AG10803 (cell line): ENCODE results near the gene OR14A16.

Experiments used
- DNase-seq: peaks from one replicate; pipeline ENCODE4 v3.0.0; 2010; ENCODE audit warnings: low read depth
- H3K4me3 ChIP-seq: 2 replicates; pipeline ENCODE4 v1.5.1; 2011; ENCODE audit warnings: mild to moderate bottlenecking, low read length, control low read depth
- TF ChIP-seq, protein P1 (sequence below): conservative IDR thresholded peaks from 2 replicates; pipeline ENCODE4 v1.5.1; 2011; ENCODE audit warnings: mild to moderate bottlenecking, low read length, control low read depth, inconsistent platforms

Gene OR14A16

DNA sequence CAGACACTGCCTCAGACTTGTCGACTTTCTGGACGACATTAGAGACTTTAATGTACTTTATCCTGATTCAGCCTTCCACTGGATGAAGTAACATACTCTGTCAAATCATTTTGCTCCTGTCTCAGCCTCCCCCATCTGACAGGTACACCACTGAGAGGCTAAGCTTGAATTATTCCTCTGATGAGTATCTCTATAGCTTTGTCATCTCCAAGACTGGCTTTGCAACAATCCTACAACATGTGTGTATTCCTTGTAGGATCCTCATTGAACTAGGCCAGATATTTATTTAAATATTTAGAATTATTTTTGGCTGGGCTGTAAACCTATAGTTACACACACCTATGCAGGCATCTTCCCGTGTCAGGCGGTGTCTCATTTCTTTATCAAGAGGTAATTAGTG is 32.0 kb upstream of the OR14A16 start:
- DNase-seq: no peak
- H3K4me3 ChIP-seq: no peak overlapping the region
- TF ChIP-seq, protein P1, sequence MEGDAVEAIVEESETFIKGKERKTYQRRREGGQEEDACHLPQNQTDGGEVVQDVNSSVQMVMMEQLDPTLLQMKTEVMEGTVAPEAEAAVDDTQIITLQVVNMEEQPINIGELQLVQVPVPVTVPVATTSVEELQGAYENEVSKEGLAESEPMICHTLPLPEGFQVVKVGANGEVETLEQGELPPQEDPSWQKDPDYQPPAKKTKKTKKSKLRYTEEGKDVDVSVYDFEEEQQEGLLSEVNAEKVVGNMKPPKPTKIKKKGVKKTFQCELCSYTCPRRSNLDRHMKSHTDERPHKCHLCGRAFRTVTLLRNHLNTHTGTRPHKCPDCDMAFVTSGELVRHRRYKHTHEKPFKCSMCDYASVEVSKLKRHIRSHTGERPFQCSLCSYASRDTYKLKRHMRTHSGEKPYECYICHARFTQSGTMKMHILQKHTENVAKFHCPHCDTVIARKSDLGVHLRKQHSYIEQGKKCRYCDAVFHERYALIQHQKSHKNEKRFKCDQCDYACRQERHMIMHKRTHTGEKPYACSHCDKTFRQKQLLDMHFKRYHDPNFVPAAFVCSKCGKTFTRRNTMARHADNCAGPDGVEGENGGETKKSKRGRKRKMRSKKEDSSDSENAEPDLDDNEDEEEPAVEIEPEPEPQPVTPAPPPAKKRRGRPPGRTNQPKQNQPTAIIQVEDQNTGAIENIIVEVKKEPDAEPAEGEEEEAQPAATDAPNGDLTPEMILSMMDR: no peak

DNA sequence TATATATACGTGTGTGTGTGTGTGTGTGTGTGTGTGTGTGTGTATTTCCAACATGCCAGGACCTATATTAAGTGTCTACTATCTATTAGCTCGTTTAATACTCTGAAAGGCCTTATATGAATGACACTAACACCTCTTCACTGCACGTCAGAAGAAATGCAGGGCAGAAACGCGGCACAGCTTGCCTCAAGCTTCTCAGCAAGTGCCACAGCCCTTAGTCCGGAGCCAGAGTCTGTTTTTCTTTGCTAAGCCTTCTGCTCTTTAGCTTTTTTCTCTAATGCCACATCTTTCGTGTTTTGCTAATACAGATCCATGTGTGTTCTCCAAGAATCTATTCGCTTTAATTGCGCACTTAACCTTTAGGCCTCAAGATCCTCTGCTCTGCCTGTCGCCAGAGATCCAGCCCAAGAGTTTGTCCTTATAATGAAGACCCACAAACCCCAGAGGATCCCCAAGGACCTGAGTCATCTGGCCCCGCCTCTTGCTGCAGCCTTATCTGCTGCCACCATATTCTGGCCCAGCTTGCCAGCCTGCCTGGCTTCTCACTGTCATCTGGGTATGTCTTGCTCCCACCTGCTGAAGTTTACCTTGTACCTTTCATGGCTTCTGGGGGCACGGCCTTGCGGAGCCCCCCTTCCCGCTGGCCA is 31.1 kb upstream of the OR14A16 start:
- H3K4me3 ChIP-seq: no peak overlapping the region
- DNase-seq: no peak
- TF ChIP-seq, protein P1: no peak

DNA sequence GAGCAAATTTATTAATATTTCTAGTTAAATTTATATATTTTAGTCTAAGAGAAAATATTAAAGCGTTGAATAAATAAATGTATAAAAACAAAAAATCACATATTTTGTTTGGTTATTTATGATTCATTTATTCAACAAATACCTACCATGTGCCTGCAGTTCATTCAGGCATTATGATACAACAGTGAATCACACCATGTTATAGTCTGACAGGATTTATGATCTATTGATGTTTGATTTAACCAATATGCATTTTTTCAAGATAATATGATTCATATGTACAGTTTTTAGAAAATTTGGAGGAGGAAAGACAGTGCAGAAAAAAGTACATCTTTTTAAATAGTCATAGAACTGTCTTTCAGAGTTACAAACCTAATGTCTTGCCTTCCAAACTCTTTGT is 25.7 kb upstream of the OR14A16 start:
- H3K4me3 ChIP-seq: no peak overlapping the region
- TF ChIP-seq, protein P1: no peak
- DNase-seq: no peak

DNA sequence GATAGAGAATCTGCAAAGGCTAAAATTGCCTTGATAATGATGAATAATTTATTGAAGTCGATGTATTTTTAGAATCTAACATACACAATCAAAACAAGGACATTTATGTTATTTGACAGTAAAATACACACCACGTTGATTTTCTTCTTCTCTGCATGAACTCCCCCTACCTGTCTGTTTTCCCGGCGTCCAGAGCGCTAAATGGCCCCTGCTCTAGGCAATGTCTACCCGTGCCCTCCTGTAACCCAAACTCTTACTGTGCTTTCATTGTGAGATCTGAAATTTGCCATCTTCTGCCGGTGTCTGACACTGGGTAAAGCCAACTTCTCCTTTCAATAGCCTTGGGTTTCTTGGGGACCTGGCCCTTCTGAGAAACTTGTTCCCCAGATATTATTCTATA is 24.4 kb upstream of the OR14A16 start:
- TF ChIP-seq, protein P1: no peak
- no peak for DNase-seq
- H3K4me3 ChIP-seq: no peak overlapping the region

DNA sequence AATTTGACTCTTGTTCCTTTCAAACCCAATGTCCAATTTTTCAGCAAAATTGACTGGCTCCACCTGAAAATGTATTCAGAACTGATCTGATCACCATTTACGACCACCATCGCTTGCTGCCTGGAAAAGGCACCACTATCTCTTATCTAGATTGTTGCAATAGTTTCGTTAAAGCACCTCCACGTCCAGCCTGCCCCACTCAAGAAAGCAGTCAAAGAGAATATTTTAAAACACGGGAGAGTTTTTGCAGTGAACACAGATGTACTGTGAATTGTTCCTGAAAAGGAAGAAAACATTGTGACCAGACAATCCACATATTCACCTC is 21.7 kb upstream of the OR14A16 start:
- TF ChIP-seq, protein P1: no peak
- no peak overlapping the region for H3K4me3 ChIP-seq
- DNase-seq: no peak

DNA sequence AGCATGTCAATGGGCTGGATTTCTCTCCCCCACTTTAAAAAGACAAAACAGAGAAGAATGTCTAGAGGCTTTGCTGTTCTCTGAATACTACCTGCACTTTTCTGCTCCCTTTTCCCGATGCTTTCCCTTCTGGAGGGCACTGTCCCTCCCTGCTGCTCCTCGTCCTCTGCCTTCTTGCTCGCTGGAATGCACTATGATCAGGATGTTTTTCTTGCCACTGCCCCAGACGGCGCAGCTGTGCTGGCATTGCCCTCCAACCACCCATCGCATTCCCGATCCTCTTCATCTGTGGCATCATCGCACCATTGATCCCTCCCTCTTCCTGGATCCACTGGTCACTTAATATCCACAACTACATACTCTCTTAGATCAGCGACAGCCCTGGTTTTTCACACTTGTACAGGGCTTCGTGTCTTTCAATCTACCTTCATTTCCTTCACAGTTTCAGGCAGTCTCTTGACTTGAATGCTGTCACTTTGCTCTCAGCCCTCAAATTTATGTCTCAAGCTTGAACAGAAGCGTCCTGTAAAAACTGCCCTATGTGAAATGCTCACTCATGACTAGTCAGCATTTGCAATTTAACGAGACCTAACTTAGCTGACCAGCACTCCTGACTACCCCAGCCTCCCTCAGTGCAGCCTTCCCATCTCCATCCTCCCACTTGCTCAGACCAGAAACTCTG is 21.2 kb upstream of the OR14A16 start:
- no peak overlapping the region for H3K4me3 ChIP-seq
- no peak for DNase-seq
- TF ChIP-seq, protein P1: no peak

DNA sequence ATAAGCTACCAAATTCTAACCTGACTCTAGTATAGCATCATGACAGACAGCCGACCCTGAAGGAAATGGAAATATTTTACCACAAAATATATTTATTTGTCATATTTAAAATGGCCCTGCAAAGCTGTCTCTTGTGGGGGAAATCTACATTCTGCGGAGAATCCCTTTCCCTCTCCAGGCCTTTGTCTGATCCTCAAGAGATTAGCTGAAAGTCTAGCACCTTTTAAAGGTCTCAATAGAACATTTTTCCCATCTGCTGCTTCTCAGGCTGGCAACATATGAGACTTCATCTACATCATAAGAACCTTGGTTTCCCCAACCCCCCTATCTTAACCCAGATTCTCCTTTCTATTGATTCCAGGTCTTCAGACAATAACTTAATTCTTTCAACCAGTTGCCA is 19.5 kb upstream of the OR14A16 start:
- TF ChIP-seq, protein P1: no peak
- no peak for DNase-seq
- no peak overlapping the region for H3K4me3 ChIP-seq
